Heart left ventricle (tissue), 13 donors: Measurements from ENCODE around the gene HES1.

ENCODE experiments used
- POLR2A ChIP-seq, 2 donors: fragments of 450-650 bp; IDR thresholded peaks; one replicate each; pipeline ENCODE4 v1.6.1; 2017; ENCODE audit warnings: antibody characterized with exemption in 2 of 2, mild to moderate bottlenecking in 2 of 2, moderate library complexity in 2 of 2
- TF ChIP-seq, protein P1 (sequence below), 12 donors: fragments of 200-600 bp; sonication (generic) in 4 of 12; IDR thresholded peaks; one replicate each; pipeline versions ENCODE4 v1.5.0 to v1.8.0; 2018 to 2022; ENCODE audit warnings: antibody characterized with exemption in 12 of 12, mild to moderate bottlenecking in 5 of 12
- donor health status: ischemic (EF 13 %, LVEDD 7.1; RV severe dilation, severe dysfunction).
- donor health status: DM: no; HTN: yes; CAD: no.
- donor health status: DM: no; HTN: no; CAD: no.
- donor health status: ischemic (EF 25% LVEDD 6.9; RV normal size, moderate dysfunction).
- donor health status: ischemic (EF 25% LVEDD 5.7; RV mildly dilated, moderate dysfunction).
- donor health status: ischemic (EF 35%, LVEDD 5.7; RV mildly dilated, moderate dysfunction).
- donor health status: nonischemic (EF 11% LVEDD 7.7; RV severe dilation, severe dysfunction).
- donor health status: DM: yes; HTN: yes; CAD: no.
- donor health status: PGD.
- donor health status: ischemic (EF 29% LVEDD 5.4; RV normal size, mild dysfunction).
- donor health status: nonischemic (EF 23%, LVEDD 6.1; RV moderate dilation, normal function).

DNA sequence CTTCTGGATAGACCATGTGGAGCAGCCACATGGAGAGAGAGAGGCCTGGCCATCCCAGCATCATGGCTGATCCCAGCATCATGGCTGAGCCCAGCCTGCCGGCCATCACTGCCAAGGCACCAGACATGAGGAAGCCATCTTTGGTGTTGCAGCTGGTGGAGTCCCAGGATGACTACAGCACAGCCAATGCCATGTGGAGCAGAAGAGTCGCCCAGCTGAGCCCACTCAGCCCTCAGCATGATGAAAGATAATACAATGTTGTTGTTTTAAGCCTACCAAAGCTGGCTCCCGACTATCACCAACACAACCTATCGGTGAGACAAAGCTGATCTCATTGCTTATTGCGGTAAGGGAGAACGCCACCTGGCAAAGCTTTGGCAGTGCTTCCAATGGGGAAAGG is 18.4 kb downstream of the HES1 start:
- TF ChIP-seq POLR2A (IDR thresholded peaks at IDR 0.05): no peak
- TF ChIP-seq, protein P1, sequence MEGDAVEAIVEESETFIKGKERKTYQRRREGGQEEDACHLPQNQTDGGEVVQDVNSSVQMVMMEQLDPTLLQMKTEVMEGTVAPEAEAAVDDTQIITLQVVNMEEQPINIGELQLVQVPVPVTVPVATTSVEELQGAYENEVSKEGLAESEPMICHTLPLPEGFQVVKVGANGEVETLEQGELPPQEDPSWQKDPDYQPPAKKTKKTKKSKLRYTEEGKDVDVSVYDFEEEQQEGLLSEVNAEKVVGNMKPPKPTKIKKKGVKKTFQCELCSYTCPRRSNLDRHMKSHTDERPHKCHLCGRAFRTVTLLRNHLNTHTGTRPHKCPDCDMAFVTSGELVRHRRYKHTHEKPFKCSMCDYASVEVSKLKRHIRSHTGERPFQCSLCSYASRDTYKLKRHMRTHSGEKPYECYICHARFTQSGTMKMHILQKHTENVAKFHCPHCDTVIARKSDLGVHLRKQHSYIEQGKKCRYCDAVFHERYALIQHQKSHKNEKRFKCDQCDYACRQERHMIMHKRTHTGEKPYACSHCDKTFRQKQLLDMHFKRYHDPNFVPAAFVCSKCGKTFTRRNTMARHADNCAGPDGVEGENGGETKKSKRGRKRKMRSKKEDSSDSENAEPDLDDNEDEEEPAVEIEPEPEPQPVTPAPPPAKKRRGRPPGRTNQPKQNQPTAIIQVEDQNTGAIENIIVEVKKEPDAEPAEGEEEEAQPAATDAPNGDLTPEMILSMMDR (IDR thresholded peaks at IDR 0.05): no peak
